ENCODE results near the gene APP.

The APP gene

DNA sequence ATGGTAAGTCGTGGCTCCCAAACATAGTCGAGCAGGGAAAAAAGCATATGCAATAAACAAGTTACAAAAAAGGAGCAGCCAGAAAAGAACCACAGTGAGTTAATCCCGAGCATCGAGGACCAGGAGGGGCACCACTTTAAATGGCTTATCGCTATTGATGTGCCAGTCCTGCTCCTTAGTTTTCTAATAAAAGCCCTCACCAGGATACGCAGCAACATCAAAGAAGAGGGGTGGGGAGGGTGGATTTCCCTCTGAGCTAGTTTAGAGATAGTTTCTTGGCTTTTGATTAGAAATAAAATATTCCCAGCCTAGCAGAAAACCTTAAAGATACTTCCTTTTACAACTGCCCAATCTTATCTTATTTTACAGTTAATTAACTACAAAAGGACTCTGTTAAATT, 265.4 kb downstream of the APP start:
- DNase-seq (ENCODE audit: low read depth in 2 of 2): no peak

GRCh38 chr21:25904044-25904695, 266.4 kb downstream of the APP start:
- DNase-seq (ENCODE audit: low read depth in 2 of 2): no peak

DNA sequence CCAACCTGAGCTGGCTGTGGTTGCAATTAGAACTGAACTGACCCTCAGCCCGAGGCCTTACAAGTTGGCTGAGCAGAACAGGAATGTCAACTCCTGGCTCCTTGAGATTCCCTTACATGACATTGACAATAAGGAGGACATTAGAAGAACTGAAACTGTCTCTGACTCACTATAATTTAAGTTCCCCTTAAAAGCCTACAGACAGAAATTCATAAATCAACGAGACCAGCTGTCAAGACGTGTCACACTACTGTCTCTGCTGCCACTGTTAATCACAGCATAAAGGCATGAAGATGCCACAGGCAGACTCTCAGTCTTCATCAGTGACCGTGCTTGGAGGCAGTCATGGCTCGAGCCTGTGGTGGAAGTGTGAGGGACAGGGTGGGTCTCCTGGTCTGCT, 267.0 kb downstream of the APP start:
- DNase-seq (ENCODE audit: low read depth in 2 of 2): no peak

- DNase-seq (ENCODE audit: low read depth in 2 of 2): no peak
Observed at GRCh38 chr21:25901330-25901979, 269.1 kb downstream of the APP start.

GRCh38 chr21:25898671-25899070, 271.9 kb downstream of the APP start:
- no peak for DNase-seq (ENCODE audit: low read depth in 2 of 2)

- no peak for DNase-seq (ENCODE audit: low read depth in 2 of 2)
Observed at GRCh38 chr21:25897383-25897782, 273.2 kb downstream of the APP start.

DNA sequence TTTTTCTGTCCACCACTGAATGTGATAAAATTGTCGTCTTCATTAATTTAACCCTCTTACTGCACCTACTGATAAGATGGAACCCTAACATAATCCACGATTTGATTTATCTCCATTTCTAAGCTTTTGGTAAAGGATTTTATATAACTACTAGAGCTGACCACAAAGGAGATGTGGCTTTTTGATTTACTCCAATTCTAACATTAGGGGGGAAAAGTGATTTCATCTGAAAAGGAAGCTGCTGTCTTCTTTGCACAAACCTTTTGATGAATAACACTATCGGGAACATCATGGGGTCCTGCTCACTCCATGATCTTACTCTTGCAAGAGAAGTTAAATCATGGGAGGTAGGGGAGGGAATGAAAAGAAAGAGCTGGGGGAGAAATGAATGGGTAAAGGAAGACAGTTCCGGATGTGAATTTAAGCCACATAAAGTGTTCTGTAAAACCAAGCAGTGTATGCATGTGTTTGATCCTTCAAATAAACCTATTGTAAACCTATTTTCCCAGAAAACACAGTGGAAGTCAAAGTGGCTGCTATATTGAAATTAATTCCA, 274.0 kb downstream of the APP start:
- DNase-seq (ENCODE audit: low read depth in 2 of 2): no peak

- no peak for DNase-seq (ENCODE audit: low read depth in 2 of 2)
Observed at GRCh38 chr21:25895565-25896205, 274.9 kb downstream of the APP start.

DNA sequence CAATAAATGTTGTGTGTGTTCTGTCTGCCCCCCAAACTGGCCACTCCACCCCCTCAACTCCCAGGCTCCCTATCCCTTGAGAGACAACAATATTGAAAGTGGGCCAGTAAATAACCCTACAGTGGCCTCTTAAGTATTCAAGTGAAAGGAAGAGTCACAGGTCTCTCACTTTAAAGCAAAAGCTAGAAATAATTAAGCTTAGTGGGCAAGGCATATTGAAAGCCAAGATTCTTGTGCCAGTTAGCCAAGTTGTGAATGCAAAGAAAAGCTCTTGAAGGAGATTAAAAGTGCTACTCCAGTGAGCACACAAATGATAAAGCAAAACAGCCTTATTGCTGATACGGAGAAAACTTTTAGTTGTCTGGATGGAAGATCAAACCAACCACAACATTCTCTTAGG, 277.4 kb downstream of the APP start:
- DNase-seq (ENCODE audit: low read depth in 2 of 2): no peak

- DNase-seq (ENCODE audit: low read depth in 2 of 2): no peak
Observed at GRCh38 chr21:25891596-25891995, 279.0 kb downstream of the APP start.

- no peak for DNase-seq (ENCODE audit: low read depth in 2 of 2)
Observed at GRCh38 chr21:25890001-25890400, 280.6 kb downstream of the APP start.

- DNase-seq (ENCODE audit: low read depth in 2 of 2): no peak
Observed at GRCh38 chr21:25888711-25889110, 281.9 kb downstream of the APP start.

DNA sequence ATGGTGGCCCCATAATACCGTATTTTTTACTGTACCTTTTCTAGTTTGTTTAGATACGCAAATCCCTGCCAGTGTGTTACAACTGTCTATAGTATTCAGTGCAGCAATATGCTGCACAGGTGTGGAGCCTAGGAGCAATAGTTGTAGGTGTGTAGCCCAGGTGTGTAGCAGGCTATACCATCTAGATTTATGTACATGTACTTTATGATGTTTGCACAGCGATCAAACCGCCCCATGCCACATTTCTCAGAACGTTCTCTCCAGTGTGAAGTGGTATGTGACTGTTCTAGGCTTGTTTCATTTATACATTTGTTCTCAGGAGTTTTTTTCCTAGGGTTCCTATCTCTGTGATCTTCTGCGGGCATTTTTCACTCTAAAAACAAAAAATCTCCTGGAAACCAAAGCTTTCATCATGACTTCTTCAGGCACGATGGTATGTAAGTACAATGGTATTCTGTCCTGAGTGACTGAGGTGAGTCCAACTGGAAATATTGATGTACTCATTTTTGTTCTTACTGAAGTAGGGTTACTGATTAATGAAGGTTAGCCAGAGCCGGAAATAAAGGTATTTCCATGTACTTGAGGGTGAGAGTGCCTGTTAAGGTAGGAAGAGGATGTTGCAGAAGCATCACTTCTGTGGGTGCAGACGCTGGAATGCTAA, 282.8 kb downstream of the APP start:
- no peak for DNase-seq (ENCODE audit: low read depth in 2 of 2)

- no peak for DNase-seq (ENCODE audit: low read depth in 2 of 2)
Observed at GRCh38 chr21:25887166-25887565, 283.4 kb downstream of the APP start.

DNA sequence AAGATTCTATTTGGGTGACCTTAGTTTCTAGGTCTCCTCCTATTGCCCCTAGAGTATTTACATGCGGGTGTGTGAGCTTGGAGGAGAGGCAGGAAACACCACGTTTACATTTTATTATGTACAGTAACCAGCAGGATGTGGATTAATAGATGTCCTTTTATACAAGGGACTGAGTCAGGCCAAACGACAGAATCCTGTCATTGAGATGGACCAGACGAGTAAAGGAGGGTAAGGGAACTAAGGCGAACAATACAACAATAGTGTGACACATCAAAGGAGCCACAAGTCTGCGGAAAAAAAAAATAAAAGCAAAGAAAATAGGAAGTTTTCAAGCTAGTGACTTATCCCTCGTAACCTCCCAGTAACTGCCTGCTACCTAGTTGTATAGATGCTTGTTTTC, 284.7 kb downstream of the APP start:
- no peak for DNase-seq (ENCODE audit: low read depth in 2 of 2)

DNA sequence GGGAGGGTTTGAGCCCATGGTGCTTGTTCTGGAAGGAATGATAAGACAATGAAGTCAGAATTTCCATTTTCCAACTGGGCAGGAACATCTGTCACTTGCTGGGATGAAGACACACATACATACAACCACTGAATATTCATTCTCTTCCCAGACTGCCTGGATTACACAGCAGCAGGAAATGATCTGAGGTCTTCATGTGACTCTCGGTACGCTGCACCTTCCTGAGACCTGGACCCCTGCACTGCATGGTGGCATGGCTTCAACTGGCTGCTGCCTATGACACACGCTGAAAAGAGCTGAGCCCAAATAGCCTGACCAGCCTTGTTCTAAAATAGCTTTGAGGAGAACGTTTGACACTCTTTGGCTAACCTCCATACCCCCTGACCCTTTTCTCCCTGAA, 285.2 kb downstream of the APP start:
- DNase-seq (ENCODE audit: low read depth in 2 of 2): no peak

- no peak for DNase-seq (ENCODE audit: low read depth in 2 of 2)
Observed at GRCh38 chr21:25884311-25884710, 286.3 kb downstream of the APP start.

GRCh38 chr21:25881524-25882376, 288.8 kb downstream of the APP start:
- DNase-seq (ENCODE audit: low read depth in 2 of 2): no peak

- no peak for DNase-seq (ENCODE audit: low read depth in 2 of 2)
Observed at GRCh38 chr21:25879203-25879602, 291.4 kb downstream of the APP start.

DNA sequence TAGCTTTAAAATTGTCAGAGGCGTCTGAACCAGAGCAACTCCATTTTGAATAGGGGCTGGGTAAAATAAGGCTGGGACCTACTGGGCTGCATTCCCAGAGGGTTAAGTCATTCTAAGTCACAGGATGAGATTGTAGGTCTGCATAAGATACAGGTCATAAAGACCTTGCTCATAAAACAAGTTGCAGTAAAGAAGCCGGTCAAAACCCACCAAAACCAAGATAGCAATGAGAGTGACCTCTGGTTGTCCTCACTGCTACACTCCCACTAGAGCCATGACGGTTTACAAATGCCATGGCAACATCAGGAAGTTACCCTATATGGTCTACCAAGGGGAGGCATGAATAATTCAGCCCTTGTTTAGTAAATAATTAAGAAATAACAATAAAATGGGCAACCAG, 292.2 kb downstream of the APP start:
- no peak for DNase-seq (ENCODE audit: low read depth in 2 of 2)

DNA sequence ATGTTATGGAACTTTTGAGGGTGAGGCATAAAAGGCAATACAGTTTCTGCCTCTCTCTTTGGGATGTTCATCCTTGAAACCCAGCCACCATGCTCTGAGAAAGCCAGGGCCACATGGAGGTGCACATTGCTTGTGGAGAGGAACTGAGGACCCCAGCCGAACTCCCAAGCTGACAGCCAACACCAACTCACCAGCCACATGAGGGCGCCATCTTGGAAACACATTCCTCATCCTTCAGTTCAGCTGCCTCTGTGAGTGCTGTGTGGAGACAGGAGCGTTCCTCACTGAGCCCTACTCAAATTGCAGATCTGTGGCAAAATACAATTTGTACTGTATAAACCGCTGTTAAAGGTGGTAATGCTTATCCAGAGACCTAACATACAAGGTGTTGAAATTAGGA, 298.3 kb downstream of the APP start:
- DNase-seq (ENCODE audit: low read depth in 2 of 2): no peak

DNA sequence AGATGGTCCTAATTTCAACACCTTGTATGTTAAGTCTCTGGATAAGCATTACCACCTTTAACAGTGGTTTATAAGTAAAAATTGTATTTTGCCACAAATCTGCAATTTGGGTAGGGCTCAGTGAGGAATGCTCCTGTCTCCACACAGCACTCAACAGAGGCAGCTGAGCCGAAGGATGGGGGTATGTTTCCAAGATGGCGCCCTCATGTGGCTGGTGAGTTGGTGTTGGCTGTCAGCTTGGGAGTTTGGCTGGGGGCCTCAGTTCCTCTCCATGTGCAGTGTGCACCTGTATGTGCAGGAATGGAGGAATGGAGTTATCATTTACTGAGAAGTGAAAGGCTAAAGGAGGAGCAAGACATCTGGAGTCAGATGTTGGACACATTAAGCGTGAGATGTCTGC, 299.0 kb downstream of the APP start:
- no peak for DNase-seq (ENCODE audit: low read depth in 2 of 2)

Data from fibroblast of skin of left biceps (primary cell).